Hindlimb muscle (tissue), 1 donor: Measurements from ENCODE around the gene FUCA1. TPM values are rescaled to one million over a fixed set of nuclear protein-coding genes. Genes with fewer than 3 reads are reported as not detected.
"Not testable (repeated sequence)": the region's sequence is repeated elsewhere in the genome, so short reads cannot be mapped to it uniquely, and the experiment has no call there.

Experiments used
- DNase-seq: peaks from one replicate; pipeline ENCODE4 v3.0.0-alpha.2; 2013
- polyA plus RNA-seq: library from polyadenylated mRNA; unstranded; fragments of 120-200 nt; gene quantifications from one replicate; pipeline ENCODE4 v1.2.1, GENCODE V29; 2013; ENCODE audit not compliant: insufficient read length

FUCA1 gene
- polyA plus RNA-seq, result 12.9 TPM

DNA sequence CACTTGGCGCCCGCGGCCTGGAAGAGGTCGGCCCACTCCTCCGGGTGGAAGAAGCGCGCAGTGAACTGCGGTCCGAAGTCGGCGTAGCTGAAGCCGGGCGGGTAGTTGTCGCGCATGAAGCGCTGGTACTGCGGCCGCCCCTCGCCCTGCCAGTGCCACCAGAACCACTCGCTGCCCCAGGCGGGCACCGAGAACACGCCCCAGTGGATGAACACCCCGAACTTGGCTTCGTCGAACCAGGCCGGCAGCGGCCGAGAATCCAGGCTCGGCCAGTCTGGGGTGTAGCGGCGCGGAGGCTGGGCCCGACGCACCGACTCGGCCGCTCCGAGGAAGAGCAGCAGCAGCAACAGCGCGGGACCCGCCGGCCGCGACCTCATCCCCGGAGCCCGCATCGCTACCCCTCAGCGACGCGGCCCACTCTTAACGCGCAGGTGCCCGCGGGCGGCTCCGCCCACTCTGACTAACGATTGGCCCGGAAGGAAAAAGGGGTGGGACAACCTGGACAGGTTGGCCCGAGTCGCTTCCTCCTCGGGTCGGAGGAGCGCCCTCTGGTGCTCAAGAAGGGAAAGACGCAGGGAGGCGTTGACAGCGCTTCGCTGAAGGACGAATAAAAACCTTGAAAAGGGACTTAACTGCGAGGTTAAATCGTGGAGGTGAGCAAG, at the start of gene FUCA1:
TSS of gene FUCA1 (minus strand) at position 396 of the 662 bp plus-strand sequence. CDS start at position 392, 4 bp downstream.
- peak; percentile 94 for DNase-seq

DNA sequence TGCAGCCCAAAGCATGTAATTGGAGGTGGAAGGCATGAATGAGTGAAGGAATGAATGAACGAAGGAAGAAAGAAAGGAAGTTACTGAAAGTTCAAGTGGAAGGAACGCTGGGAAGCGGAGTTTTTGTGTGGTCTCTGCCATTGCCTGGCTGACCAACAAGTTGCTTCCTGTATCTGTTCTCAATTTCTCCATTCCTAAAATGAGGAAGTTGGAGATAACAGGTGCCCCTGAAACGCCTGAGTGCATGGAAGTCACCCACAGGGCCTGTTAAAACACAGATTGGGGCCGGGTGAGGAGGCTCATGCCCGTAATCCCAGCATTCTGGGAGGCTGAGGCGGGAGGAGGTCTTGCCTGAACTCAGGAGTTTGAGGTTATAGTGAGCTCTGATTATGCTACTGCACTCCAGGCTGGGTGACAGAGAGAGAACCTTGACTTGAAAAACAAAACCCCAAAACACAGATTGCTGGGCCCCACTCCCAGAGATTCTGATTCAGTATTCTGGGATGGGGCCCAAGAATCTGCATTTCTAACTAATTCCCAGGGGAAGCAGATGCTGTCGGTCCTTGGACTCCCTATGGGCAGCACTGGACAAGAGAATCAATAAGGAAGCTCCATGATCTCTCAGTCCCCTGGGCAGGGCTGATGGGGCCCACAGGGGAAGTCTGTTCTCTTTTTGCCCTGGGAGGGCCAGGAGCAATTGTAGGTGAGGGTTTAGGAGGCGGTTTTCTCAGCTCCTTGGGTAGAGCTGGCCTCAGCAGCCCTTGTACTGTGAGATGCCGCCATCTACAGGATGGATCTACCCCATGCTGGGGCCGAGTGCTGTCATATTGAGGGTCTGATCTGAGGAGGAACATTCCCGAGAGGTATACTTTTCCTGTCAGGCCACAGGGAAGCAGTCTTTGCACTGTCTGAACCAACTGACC, 48.4 kb upstream of the FUCA1 start:
- DNase-seq, result peak; percentile 51

DNA sequence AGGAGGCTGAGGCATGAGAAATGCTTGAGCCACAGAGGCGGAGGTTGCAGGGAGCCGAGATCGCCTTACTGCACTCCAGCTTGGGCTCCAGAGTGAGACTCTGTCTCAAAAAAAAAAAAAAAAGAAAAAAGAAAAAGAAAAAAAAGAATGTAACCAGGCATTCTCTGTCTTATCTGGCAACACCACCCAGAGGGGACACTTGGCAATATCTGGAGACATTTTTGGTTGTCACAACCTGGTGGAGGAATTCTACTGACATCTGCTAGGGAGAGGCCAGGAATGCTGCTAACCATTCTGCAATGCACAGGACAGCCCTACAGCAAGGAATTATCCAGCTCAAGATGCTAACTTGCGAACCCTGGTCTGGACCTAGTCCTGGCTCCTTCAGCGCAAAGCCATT, 47.4 kb upstream of the FUCA1 start:
- DNase-seq, result no peak

DNA sequence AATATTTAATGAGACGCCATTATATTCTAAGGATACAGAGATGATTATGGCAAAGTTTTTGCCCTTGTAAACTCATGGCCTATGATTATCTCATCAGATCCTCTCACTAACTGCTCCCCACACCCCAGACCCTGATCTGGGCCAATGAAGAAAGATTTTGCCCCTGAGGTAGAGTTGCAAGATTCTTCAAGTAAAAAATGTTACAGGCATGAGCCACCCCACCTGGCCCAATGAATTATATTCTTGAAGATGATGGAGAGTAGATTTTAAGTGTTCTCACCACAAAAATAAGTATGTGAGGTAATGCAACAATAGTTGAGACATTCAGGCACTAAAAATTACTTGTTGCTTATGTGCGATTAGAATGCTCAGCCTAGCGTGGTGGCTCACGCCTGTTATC, 46.8 kb upstream of the FUCA1 start:
- no peak for DNase-seq

DNA sequence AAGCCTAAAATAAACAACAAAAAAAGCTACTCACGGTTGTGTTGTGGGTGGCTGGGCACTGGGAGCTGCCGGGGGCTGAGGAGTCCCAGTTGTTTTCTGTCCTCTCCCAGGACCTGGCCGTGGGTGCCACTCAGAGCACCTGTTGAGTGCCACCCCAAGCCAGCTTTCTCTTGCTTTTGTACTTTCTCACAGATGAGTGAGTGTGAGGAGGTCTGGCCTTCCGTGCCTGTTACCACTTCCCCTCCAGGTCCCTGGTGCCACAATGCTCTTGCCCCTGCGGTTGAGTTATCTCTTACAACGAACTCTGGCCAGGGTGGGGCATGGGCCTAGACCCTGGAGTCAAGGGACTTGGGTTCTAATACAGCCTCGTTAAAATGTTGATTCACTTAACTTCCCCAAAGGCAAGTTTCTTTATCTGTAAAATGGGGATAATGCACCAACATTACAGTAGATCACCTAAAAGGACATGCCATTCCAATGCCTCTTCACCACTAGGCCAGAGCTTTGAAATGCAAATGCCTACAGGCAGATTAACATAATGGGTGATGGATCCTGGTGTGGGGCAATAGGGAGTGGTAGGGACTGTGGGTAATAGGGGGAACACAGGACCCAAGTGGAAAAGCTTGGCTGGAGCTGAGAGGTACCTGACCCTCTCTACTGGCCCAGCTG, 45.3 kb upstream of the FUCA1 start, which contains the start of gene CNR2:
TSS of gene CNR2 (minus strand) at position 151 of the 669 bp plus-strand sequence. CDS start 37,745 bp downstream, outside the sequence.
- no peak for DNase-seq

DNA sequence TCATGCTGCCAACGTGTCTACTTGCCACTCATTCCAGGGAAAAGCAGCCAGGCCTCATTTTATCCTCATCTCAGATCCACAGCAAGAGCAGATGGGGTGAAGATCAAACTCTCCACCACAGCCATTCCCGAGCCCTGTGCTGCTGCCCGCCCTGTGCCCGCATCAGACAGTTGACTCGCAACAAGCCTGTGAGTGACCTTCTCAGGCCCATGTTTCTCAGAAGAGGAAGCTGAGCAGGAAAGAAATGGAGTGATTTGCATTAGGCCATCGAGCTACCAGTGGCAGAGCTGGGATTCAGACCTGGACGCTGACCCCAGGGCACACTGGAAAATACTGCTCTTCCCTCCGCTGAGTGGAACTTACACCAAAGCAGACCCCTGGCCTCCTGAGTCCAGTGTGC, 43.8 kb upstream of the FUCA1 start:
- DNase-seq, result no peak

DNA sequence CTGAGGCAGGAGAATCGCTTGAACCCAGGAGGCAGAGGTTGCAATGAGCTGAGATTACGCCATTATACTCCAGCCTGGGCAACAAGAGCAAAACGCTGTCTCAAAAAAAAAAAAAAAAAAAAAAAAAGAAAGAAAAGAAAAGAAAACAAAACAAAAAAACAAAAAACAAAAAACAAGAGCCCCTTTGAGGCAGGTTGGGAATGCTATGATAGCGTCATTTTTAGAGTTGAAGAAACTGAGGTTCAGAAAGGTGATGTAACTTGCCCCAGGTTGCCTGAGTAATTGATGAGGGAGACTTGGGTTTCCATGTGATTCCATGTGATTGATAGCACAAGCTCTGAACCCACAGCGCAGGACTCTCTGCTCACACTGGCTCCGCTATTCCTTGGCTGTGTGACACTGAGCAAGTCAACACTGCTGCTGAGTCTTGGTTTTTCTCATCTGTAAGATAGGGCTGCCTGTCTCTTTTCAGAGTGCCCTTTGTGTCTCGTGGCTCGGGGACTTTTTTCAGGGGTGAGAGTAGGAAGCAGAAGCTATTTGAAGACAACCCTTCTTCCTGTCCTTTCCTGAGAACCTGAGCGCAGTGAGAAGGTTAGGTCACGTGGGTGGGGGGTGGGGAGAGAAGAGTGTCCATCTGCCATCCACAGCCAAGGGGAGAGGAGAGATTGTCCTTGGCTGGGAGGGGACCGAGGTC, 42.6 kb upstream of the FUCA1 start:
- DNase-seq, result no peak

DNA sequence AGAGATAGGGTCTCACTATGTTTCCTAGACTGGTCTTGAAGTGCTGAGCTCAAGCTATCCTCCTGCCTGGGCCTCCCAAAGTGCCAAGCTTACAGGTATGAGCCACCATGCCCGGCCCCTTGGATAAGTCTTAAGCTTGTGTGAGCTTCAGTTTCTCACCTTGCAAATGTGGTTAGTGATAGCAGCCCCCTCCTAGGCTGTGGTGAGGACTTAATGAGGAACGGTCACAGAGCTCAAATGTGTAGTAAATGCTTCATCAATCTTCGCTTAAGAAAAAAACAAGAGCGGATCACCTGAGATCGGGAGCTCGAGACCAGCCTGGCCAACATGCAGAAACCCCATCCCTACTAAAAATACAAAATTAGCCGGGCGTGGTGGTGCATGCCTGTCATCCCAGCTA, 42.1 kb upstream of the FUCA1 start:
- no peak for DNase-seq

DNA sequence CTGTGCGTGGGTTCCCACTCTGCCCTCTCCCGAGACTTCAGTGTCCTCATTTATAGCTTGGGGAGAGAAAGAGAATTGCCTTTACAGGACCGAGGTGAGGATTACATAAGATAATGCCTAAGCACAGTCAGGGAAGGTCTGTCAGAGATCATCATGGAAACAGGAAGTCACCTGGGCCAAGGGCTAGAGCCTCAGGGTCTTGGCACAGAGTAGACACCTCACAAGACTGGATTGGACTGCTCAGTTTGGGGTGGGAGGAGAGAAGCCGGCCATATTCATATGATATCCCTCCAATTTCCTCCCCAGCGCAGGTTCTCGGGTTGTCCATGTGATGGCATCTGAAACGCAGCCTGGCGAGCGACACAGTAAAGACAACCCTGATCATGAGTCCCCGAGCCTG, 41.3 kb upstream of the FUCA1 start:
- no peak for DNase-seq

DNA sequence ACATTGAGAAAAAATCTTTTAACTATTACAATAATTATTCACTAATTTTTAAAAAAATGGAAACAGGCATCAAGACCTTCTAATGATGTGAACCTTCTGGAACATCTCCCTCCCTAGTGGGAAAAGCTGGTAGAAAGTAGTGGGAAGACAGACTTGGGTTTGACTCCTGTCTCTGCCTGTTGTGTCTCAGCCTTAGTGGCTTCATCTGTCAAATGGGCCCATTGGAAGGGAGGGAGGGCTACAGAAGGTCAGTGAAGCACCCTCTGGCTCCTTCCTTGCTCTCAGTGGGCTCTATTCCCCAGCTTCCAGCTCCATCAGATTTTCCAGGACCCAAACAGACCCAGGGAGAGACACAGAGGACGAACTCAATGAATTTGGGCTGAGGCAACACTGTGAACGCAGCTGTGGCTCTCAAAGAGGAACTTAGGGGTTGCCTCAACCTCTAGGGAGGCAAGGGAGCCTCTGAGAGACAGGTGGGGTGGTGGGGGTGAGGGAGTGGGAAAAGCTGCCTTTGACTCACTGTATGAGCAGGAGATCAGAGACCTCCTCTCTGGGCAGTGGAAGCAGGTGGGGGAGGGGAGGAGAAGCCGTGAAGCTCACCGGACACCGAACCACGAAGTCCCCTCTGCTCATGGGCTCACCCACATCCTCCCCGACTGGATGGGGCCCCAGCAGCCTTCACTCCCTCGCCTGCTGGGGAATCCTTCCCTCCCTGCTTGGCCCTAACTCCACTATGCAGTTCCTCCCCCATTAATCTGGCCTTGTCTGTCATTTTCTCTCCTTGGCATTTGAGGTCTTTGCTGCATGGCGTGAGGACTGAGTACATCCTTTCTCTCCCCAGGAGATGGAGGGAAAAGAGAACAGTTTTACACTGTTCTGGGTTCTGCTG, 40.6 kb upstream of the FUCA1 start:
- no peak for DNase-seq

DNA sequence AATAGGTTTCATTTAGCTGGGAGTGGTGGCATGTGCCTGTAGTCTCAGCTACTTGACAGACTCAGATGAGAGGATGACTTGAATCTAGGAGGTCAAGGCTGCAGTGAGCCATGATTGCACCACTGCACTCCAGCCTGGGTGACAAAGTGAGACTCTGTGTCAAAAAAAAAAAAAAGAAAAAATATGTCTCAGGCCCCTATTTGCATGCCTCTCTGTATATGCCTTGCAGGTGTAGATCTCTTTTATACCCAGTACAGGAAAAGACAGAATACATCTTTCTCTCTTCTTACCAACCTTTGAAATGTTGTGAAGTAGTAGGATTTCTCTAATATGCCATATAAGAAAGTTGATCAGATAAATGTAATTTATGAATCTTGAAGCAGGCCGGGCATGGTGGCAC, 38.6 kb upstream of the FUCA1 start:
- no peak for DNase-seq

DNA sequence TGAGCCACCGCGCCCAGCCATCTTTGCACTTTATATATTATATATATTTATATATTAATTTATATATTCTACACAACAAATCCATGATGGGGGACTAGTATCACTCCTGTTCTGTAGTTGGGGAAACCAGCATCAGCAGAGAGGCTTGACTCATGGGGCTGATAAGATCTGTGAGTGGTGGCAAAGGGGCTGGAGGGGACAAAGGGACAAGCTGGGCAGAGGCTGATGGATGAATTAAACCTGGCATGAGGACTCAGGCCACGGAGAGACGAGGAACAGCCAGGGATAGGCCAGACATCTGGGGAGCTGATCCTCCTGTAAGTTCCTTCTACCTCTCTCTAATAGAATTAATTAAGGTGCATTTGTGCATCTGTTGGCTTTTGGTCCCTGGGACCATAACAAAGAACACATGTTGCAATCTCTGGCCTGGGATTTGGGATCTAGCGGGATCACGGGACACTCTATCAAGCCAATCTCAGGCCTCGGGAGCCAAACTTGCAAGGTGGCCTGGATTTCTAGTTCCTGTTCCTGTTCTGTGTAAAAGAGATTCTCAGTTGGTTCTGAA, 37.5 kb upstream of the FUCA1 start:
- DNase-seq, result no peak

DNA sequence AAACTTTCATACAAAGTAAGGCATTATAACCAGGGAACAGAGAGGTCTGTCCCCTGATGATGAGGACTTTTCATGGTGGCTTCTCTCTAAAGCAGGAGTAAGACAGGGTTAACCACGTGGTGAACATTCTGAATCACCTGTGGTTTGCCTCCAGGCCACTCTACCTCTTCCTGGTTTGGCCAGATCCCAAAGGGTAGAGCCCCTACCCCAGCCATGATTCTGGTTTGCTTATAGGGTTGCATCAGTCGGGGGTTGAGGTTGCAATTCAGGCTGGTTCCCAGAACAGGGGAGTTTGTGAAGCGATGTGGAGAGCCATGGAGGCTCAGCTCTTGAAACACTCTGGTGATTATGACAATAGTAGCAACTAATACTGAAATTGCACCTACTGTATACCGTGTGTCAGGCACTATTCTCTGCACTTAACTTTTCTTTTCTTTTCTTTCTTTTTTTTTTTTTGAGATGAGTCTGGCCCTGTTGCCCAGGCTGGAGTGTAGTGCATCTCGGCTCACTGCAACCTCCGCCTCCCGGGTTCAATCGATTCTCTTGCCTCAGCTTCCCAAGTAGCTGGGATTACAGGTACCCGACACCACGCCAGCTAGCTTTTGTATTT, 36.8 kb upstream of the FUCA1 start:
- DNase-seq, result no peak

DNA sequence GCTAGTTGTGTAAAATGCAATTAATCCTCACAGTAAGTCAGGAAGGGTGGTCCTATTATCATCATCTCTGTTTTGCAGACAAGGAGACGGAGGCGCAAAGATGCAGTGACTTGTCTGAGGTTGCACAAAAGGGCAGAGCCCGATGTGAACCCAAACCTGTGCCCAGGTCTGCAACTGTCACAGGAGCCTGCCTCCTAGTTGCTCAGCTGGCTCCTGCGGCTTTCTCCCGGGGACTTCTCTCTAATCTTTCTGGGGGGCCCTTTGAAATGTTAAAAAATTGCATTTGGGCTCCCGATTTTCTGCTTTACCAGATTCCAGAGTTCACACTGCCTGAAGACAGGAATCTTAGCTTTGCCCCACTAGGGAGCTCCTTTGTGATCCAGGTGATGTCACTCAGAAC, 35.7 kb upstream of the FUCA1 start:
- DNase-seq, result no peak

DNA sequence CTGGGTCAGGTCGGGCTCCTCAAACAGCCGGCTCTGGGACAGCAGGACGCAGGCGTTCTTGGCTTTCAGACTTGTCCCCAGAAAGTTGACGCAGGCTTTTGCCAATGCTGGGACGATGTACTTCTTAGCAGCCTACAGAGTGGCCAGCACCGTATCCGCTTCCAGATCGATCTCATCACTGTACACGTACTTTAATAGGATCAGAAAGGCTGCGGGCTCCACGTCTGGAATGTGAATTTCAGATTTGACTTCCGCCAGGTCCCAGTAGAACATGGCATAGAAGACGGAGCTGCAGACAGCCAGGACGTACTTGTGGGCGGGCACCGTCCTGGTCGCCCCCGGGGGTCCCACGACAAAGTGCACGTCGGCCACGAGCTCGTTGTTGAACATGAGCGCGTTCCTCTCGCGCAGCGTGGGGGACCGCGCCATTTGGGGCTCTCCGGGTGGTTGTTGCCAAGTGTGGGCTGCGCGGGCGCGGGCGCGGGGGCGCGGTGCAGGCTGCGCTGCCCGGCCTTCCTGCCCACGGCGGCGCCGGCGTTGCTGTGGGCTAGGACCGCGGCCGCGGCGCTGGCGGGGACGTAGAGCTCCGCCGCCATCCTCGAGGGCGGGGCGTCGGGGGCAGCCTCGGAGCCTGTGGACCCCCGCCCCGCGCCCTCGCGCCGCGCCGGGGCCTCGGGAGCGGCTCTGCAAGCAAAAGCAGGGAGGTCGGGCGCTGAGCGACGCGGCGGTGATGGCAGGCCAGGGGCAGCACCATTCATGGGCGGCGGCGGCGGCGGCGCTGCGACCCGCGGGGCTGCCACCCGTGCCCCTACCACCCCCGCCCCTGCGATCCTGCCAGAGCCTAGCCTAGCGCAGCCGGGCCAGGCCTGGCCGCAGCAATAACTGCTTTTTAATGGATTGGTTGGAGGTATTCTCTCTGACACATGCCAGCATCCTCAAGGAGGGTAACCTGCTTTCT, 34.5 kb upstream of the FUCA1 start:
- DNase-seq, result no peak

DNA sequence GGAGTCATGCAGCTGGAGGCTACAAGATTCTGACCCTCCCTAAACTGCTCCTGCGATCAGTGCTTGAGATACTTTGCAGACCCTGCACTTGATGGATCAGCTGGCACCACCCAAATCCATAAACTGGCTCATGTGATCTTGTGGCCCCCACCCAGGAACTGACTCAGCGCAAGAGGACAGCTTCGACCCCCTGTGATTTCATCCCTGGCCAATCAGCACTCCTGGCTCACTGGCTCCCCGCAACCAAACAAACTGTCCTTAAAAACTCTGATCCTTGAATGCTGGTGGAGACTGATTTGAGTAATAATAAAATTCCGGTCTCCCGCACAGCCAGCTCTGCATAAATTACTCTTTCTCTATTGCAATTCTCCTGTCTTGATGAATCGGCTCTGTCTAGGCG, 31.9 kb upstream of the FUCA1 start:
- not testable (repeated sequence) for DNase-seq

DNA sequence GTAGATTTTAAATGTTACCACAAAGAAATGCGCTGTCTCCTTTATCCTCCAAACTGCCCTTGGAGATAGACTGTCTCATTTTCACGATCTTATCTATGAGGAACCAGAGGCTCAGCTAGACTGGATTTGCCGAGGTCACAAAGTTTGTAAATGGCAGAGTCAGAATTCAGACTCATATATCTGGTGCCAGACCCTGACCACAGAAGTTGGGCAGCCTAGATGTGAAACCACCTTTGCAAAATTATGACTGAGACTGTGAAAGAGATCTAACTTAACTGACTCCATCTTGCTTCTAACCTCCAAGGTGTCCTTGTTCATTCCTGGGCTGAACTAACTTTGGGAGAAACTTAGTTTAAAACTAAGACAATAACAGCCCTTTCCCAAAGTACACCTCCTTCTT, 31.0 kb upstream of the FUCA1 start:
- no peak for DNase-seq

DNA sequence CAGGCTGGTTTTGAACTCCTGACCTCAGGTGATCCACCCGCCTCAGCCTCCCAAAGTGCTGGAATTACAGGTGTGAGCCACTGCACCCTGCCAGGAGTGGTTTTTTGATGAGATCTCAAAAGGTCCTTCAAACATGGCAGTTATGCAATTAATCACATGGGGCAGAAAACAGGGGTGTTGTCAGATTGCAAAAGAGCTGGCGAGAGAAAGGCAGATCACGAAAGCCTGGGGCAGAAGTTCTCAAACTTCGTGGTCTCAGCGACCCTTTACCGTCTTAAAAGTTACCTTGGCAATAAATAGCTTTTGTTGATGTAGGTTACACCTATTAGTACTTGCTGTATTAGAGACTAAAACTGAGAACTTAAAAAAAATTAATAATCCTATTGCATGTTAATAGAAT, 29.0 kb upstream of the FUCA1 start:
- DNase-seq, result no peak

DNA sequence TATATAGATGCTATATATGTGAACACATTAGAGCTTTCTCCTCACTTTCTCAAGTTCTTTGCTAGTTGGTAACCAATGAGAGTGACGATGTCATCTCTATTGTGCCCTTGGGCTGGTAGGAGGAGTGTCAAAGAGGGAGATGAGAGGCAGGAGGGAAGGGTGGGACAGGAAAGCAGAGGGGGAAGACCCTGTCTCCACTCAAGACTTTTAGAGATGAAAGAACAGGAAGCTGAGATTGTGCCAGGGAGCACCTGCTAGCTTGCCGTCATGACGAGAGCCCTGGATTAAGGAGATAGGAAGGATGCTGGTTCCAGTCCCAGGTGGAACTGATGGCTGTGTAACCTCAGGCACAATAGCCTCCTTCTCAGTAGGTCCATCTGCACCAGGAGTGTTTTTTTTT, 28.4 kb upstream of the FUCA1 start:
- DNase-seq, result no peak

DNA sequence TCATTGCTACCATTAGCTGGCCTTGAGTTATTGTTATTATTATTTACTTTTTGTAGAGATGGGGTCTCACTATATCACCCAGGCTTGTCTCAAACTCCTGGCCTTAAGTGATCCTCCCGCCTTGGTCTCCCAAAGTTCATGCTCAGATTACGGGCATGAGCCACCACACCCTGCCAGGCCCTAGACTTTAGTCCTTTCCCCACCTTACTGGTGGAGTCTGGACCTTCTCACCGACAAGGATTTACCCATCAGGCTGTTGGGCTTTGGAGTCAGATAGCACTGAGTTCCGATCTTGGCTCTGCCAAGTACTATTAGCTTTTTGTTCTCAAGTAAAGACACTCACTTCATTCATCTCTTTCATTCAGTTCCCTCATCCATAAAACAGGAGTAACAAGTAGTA, 27.9 kb upstream of the FUCA1 start:
- no peak for DNase-seq
